SK-N-DZ (cell line): Measurements from ENCODE around the gene ZDHHC16. TPM values are rescaled to one million over a fixed set of nuclear protein-coding genes. Genes with fewer than 3 reads are reported as not detected.
"Not testable (repeated sequence)": the region's sequence is repeated elsewhere in the genome, so short reads cannot be mapped to it uniquely, and the experiment has no call there.

Source experiments
- DNase-seq: peaks from one replicate; pipeline ENCODE4 v3.0.0-alpha.2; 2015; ENCODE audit warnings: low spot score
- polyA plus RNA-seq, 2 experiments: library from polyadenylated mRNA; depleted of rRNA; stranded (reverse); fragments of >200 nt; gene quantifications; 2 replicates each; pipeline ENCODE4 v1.2.3, GENCODE V29; 2014

The ZDHHC16 gene
- polyA plus RNA-seq (2014; cell fraction: cytosol; rRNA removed), result 55.2 and 57.1 TPM in 2 replicates
- polyA plus RNA-seq (2014; cell fraction: nucleus; rRNA removed), result 72.9 and 78.9 TPM in 2 replicates

DNA sequence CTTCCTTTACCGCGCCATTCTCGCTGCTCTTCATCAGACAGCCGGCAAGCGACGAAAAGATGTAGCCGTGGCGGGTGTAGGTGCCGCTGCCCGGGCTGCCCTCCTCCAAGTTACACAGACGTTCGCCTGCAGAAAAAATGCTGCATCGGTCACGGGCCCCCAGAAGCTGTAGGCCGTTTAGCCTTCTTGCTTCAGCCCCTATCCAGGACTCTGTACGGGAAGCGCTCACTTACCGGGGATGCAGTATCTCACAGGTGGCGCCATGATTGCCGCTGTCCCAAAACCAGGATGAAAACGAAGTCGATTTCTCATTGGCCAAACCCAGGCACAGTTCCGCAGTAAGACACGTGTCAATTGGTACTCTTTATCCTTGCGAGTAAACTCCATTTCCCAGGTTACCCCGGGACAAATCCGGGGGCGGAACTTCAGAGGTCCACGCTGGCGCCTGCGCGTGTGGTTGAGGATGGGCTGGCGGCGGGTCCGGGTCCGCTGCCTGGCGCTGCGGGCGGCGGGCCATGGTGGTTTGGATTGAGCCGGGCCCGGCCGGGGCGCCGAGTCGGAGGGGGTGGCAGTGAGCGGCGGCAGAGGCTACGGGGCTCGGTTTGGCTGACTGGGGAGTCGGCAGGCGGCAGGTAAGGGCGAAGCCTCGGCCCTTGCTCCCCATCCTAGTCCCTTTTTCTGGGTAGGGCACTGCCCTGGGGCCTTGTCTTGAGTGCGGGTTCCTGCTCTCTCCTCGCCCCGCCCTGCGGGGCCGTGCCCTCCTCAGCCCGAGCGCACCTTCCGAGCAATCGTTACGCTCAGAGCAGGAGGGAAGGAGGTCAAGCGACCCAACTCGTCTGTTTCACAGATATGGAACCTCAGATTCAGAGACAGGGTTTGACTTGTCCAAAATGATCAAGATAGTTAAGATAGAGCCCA lies at the start of gene ZDHHC16, which contains the start of gene EXOSC1:
Gene ZDHHC16, plus strand, starts transcription at position 454 of the 918 bp plus-strand sequence. CDS start 5,501 bp downstream, outside the sequence.
Gene EXOSC1, minus strand, starts transcription at position 285 of the 918 bp plus-strand sequence. Its CDS starts 21 bp downstream, at position 264.
- DNase-seq, result peak; percentile 97

DNA sequence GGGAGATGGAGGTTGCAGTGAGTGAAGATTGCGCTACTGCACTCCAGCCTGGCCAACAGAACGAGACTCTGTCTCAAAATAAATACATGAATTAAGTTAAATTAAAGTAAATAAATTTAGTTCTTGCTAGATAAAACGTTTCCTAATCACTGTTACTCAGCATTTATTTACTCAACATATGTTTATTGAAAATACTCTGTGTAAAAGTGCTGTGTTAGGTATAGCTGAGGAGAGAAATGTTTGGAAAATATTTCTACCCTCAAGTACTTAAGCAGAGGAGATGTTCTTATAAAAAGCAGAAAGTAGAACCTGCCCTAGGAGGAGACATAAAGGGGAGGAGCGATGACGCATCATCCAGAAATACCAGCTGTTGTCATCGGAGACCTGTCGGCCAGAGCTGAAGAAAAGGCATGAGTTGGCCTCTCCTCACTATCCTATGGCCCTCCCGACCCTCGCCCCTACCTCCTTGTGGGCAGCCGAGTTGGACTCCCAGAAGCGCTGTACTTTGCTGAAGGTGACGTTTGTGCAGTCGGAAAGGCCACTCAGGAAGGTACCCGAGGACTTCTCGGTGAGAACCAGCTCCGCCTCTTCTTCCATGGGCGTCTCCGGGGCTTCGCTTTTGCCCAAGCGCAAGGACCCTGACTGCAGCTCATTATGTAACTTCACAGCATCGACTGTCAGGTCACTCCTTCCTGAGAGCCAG lies 46.0 kb upstream of the ZDHHC16 start:
- no peak for DNase-seq

DNA sequence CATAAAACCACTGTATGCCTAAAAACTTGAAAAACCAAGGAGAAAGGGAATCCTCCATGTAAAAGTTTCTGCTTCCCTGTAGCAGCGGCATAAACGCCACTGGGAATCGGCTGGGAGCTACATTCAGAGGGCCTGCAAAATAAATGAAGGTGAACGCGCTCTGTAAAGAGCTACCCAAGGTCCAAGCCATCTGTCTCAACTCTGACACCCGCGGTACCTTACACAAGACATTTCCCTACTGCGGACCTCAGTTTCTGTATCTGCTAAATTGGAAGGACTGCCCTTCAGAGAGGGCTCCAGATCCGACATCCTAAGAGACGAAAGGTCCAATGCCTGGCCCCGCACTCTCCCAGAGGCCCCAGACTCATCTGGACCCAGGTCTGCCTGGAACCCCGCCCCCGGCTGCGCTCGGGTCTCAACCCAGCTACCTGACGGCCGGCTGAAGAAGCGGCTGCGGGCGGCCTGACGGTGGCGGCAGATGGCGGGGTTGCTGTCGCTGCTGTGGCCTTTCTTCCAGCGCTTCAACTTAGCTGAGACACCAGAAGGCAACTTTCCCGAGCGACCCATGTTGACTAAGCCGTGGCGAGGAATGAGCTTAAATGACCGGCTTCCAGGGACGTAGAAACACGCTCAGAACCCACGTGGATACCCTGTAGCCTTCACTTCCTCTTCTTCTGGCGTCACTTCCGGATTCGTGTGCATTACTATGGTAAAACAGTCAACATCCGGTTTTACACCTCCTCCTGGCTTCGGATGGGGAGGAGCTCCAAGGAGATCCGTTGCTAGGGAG lies 45.1 kb upstream of the ZDHHC16 start, which contains the start of gene RRP12:
Gene RRP12, minus strand, starts transcription at position 676 of the 790 bp plus-strand sequence. Its CDS starts 109 bp downstream, at position 567.
- peak; percentile 98 for DNase-seq

DNA sequence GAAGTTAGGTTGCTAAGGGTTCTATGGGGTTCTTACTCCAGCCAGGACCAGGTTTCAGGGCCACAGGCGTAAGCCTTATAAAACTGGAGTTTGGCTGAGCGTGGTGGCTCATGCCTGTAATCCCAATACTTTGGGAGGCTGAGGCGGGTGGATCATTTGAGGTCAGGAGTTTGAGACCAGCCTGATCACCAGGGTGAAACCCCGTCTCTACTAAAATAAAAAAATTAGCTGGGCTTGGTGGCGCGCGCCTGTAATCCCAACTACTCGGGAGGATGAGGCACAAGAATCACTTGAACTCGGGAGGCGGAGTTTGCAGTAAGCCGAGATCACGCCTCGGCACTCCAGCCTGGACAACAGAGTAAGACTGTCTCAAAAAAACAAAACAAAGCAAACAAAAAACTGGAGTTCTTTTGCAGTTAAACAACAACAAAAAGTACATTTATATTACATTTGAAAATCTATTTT lies 44.5 kb upstream of the ZDHHC16 start:
- DNase-seq, result no peak

DNA sequence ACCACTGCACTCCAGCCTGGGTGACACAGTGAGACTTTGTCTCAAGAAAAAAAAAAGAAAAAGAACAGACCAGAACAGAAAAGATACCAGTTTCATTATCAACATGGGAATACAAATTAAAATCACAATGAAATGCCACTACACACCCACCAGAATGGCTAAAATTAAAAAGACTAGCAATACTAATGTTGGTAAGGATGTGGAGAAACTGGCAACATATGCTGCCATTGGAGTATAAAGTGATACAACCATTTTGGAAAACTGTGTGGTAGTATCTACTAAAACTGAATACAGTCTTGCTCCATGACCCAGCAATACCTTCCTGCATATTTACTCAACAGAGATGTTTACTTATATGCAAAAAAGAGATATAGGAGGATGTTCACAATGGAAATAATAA lies 41.9 kb upstream of the ZDHHC16 start:
- DNase-seq, result no peak

DNA sequence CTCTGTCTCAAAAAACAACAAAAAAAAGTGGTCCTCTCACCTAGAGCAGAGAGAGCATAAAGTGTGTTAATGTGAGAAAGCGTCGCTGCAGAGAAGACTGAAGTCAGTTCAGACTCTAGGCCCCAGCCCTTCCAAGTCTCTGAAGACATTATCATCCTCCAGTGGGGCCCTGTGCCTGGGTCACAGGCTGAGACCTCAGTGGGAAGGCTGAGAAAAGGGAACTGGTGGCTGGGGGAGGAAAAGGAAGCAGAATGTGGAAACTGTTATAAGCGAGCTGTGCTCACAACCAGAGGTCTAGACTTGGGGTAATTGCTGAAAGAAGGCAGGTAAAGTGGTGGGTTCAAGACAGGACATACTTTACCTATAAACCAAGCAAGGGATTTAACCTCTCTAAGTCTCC lies 39.9 kb upstream of the ZDHHC16 start:
- no peak for DNase-seq

DNA sequence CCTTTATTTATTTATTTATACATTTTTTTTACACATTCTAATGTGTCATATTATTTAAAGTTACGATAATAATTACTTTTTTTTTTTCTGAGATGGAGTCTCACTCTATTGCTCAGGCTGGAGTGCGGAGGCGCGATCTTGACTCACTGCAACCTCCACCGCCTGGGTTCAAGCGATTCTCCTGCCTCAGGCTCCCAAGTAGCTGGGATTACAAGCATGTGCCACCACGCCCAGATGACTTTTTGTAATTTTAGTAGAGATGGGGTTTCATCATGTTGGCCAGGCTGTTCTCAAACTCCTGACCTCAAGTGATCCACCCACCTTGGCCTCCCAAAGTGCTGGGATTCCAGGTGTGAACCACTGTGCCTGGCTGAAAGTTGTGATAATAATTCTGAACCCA lies 39.5 kb upstream of the ZDHHC16 start:
- not testable (repeated sequence) for DNase-seq

DNA sequence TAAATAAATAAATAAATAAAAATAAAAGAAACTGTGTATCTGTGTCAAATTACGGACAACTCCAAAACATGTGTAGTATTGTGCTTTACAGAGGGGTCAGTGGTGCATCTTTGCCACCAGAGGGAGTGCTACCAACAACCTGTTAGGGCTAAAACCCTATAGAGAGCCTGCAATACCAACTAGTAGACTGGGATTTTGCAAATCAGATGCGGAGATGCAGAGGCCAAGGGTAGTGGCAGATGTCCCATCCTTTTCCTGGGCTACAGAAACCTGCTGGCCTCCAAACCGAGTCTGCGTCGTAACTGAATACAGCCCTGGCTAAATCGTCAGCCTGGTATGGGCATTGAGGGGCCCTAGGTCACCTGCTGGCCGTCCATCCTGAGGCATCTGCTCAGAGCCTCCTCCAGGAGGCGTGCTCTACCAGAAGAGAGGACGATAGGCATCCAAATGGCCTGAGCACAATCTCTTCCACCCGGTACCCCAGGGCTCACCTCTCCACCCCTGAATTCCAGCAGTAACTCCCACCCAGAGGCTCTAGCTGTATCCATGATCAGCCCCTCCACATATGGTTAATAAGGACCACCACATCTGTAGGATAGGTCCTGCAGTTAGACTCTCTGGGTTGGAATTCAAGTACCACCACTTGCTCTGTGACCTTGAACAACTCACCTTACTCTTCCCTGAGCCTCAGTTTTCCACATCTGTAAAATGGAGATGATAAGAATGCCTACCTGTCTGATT lies 38.6 kb upstream of the ZDHHC16 start:
- DNase-seq, result peak; percentile 88

DNA sequence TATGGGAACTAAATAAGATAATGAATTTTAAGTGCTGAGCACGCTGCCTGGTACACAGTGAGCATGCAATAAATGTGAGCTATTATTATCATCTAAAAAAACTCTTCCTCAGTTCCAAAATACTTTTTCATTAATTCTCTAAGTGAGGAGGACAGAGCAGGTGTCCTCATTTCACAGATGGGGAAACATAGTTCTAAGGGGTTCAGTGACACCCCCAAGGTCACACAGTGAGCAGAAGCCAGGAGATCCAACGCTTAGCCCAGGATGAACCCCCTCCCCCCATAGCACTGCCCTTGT lies 38.1 kb upstream of the ZDHHC16 start:
- DNase-seq, result no peak

DNA sequence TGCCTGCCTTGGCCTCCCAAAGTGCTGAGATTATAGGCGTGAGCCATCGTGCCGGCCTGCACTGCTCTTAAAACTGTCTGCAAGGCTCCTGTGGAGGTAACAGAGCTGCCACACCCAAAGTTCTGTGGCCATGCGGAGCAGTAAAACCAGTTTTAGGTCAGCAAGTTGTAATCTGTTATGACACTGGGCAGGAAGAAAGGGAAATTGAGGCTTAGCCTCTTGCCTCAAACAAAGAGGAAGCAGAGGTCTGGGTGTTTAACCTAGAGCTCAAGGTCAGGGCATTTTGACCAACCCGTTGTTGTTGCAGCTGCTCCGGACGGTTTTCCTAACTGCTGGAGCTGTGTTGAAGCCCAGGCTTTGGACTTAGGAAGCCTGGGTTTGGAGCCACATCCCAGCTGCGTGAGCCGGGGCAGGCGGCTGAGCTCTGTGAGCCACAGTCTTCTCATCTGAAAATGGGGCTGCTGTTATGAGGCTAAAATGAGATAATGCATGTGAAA lies 37.4 kb upstream of the ZDHHC16 start:
- no peak for DNase-seq

DNA sequence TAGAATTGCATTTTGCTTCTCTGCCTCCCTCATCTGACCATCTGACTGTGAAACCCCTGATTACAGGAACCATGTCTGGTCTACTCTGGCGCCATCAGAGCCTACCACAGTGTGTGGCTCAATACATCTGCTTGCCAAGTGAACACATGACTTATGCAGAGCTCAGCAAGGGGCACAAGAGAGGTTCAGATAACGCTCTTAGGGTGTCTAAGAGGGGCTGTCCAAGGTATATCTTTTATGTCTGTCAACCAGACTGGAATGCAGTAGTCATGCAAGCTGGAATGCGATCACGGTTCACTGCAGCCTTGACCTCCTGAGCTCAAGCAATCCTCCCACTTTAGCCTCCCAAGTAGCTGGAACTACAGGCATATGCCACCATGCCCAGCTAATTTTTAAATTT lies 34.6 kb upstream of the ZDHHC16 start:
- DNase-seq, result no peak

DNA sequence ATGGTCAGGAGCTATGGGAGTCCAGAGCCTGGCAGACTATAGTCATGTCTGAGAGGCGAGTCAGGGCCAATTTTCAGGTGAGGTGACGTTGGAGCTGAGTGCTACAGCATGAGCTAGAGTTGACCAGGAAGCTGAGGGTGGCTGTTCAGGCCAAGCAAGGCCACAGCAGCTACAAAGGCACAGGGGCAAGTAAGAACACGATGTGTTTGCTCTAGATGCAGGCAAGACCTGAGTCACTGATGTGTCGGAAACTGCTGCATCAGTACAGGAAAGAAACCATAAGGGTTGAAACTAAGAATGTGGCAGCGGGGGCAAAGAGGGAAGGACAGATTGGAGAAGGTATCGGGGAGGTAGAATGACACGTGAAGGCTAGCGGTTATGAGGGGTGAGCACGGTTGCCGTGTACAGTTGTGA lies 33.1 kb upstream of the ZDHHC16 start:
- DNase-seq, result no peak

DNA sequence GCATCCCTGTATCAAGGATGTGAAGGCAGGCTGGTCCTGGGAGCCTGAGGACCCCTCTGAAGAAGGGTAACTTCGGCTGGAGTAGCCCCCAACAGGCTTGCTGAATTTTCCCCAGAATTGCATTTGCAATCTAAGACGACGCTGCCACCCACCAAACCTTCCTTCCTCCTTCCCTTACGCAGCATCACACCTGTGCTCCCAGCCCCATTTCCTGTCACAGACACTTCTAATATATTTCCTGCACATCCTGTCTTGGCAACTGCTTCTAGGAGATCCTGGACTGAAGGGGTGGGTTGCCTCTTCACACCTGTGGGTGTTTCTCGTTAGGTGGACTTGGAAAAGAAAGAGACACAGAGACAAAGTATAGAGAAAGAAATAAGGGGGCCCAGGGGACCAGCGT lies 29.4 kb upstream of the ZDHHC16 start:
- no peak for DNase-seq

DNA sequence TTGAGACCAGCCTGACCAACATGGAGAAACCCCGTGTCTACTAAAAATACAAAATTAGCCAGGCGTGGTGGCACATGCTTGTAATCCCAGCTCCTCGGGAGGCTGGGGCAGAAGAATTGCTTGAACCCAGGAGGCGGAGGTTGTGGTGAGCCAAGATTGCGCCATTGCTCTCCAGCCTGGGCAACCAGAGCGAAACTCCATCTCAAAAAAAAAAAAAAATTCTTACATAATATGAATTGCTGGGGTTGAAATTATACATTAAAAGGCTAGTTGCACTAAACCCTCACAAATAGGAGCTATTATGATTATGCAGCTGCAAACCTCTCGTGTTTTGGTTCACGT lies 22.2 kb upstream of the ZDHHC16 start:
- DNase-seq, result not testable (repeated sequence)

DNA sequence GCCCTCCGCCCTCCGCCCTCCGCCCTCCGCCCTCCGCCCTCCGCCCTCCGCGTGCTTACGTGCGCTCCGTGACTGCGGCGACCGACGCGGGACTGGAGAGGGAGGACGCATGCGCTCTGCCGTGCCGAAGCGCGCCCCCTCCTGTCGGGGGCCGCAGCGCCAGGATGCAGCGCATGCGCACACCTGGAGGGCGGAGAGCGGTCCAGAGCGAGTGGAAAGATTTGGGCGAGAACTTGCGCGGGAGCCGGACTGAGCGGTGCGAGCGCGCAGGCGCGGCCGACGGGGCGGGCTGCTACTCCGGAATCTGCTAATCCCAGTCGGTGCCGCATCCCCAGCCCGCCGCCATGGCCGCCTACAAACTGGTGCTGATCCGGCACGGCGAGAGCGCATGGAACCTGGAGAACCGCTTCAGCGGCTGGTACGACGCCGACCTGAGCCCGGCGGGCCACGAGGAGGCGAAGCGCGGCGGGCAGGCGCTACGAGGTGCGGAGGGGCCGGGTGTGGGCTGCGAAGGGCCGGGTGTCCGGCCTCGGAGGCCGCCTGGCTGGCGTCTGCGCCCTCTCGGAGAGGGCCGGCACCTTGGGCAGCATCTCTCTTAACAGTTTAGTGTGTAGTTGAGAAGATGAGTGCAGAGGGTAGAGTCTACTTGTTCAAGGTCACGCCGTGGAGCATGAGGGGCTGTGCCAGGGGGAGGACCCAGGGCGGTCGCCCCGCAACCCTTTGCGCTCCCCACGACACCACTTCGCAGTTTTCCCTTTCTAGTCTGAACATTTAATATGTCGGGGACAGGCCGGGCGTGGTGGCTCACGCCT lies 19.8 kb upstream of the ZDHHC16 start, which contains the start of gene PGAM1:
Gene PGAM1, plus strand, starts transcription at position 228 of the 812 bp plus-strand sequence. Its CDS starts 117 bp downstream, at position 345.
- peak; percentile 95 for DNase-seq

DNA sequence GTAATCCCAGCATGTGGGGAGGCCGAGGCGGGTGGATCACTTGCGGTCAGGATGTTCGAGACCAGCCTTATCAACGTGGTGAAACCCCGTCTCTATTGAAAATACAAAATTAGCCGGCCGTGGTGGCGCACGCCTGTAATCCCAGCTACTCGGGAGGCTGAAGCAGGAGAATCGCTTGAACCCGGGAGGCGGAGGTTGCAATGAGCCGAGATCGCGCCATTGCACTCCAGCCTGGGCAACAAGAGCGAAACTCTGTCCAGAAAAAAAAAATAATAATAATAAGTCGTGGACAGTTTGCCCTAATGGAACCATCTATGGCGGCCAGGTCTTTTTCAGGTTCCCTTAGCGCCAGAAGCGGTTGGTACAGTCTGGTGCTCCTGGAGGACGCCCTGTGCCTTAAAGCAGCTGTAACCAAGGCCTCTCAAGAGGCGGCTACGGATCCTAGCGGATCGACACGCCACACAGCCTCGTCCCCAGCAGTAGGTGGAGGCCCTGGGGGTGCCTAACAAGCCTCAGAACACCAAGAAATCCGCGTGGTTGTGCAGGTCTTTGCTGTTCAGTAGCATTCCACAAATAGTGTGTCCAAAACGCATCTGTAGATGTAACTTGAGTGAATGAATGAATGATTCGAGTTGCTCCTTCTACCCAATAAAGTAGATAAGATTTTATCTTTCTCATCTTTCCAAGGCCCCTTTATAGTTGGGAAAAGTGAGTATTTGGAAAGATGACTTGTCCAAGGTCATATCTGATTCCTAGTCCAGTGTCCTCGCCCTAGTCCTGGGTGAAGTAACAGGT lies 19.0 kb upstream of the ZDHHC16 start:
- DNase-seq, result no peak

DNA sequence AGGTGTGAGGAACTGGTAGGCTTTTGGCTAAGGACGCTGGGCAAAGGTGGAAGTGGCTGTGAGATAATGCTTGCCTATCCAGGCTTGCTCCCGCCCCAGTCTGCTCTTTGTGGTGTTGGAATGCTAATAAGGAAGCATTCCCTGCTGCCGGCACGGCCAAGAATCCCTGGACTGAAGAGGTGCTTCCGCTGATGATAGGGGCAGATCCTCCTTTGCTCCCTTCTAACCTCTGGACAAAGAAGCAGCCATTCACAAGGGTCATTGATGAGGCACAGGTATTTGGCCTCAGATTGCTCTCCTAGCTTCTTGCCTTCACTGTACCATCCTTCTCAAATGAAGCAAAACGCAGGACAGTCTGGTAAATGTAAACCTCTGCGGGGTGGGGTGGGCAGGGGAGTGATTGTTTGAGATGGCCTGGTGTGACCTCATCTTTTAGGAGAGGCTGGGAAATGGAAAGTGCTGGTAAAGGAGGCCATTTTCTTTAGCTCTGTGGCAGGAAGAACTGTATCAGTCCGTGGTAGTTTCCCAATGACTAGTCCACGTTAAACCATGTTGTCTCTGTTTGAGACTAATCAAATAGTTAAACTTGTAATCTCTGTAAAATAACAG lies 18.3 kb upstream of the ZDHHC16 start:
- no peak for DNase-seq

DNA sequence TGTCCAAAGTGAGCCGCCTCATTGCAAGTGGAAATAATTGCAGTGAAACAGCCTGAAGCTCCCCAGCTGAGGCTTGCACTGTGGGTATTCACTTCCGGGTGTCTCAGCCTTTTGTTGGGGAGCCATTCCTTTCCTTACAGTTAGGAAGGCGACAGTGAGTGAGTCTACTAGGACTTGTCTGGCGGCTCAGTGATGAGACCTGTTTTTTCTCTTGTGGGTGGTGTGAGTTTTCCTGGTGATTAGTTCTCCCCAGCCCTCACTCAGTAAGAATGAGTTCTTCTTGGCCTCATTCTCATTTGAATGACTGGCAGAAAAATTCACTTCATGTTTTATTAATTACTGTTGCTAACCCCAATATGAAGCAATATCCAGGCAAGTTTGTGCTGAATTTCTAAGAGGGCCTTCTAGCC lies 17.4 kb upstream of the ZDHHC16 start:
- DNase-seq, result no peak
